Measurements from ENCODE around the gene AAMP.

The AAMP gene

GRCh38 chr2:218277921-218278320 lies 8.0 kb upstream of the AAMP start:
- TF ChIP-seq RAD21 (IDR thresholded peaks at IDR 0.05; ENCODE audit: low read depth) (no peak), CEBPB (IDR thresholded peaks at IDR 0.05) (no peak), CREB1 (IDR thresholded peaks at IDR 0.05; ENCODE audit: low read depth) (no peak), ZBTB7A (IDR thresholded peaks at IDR 0.05; ENCODE audit: low read depth) (no peak), MAX (IDR thresholded peaks at IDR 0.05) (no peak), EP300 (IDR thresholded peaks at IDR 0.05; ENCODE audit: borderline replicate concordance) (no peak), FOXM1 (IDR thresholded peaks at IDR 0.05; ENCODE audit: borderline replicate concordance, low read depth) (no peak), TCF12 (IDR thresholded peaks at IDR 0.05; ENCODE audit: low read depth) (no peak), NFIC (IDR thresholded peaks at IDR 0.05) (no peak), REST (IDR thresholded peaks at IDR 0.05; ENCODE audit: low read depth) (no peak), YY1 (IDR thresholded peaks at IDR 0.05; ENCODE audit: low read depth) (no peak), EGR1 (IDR thresholded peaks at IDR 0.05) (no peak), TAF1 (IDR thresholded peaks at IDR 0.05; ENCODE audit: low read depth) (no peak), TEAD4 (IDR thresholded peaks at IDR 0.05) (no peak)
- TF ChIP-seq, protein P1, sequence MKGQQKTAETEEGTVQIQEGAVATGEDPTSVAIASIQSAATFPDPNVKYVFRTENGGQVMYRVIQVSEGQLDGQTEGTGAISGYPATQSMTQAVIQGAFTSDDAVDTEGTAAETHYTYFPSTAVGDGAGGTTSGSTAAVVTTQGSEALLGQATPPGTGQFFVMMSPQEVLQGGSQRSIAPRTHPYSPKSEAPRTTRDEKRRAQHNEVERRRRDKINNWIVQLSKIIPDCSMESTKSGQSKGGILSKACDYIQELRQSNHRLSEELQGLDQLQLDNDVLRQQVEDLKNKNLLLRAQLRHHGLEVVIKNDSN (IDR thresholded peaks at IDR 0.05): no peak

- TF ChIP-seq RAD21 (IDR thresholded peaks at IDR 0.05; ENCODE audit: low read depth) (no peak), CEBPB (IDR thresholded peaks at IDR 0.05) (no peak), FOXM1 (IDR thresholded peaks at IDR 0.05; ENCODE audit: borderline replicate concordance, low read depth) (no peak), NFIC (IDR thresholded peaks at IDR 0.05) (no peak), EGR1 (IDR thresholded peaks at IDR 0.05) (no peak), TAF1 (IDR thresholded peaks at IDR 0.05; ENCODE audit: low read depth) (no peak), TCF12 (IDR thresholded peaks at IDR 0.05; ENCODE audit: low read depth) (no peak), EP300 (IDR thresholded peaks at IDR 0.05; ENCODE audit: borderline replicate concordance) (no peak), CREB1 (IDR thresholded peaks at IDR 0.05; ENCODE audit: low read depth) (no peak), YY1 (IDR thresholded peaks at IDR 0.05; ENCODE audit: low read depth) (no peak), MAX (IDR thresholded peaks at IDR 0.05) (no peak), REST (IDR thresholded peaks at IDR 0.05; ENCODE audit: low read depth) (no peak), TEAD4 (IDR thresholded peaks at IDR 0.05) (no peak)
- TF ChIP-seq, protein P1 (IDR thresholded peaks at IDR 0.05): no peak
Measured at GRCh38 chr2:218276986-218277755, 7.2 kb upstream of the AAMP start.

- TF ChIP-seq REST (IDR thresholded peaks at IDR 0.05; ENCODE audit: low read depth) (no peak), CREB1 (IDR thresholded peaks at IDR 0.05; ENCODE audit: low read depth) (no peak), FOXM1 (IDR thresholded peaks at IDR 0.05; ENCODE audit: borderline replicate concordance, low read depth) (no peak), YY1 (IDR thresholded peaks at IDR 0.05; ENCODE audit: low read depth) (no peak)
- TF ChIP-seq, protein P1 (IDR thresholded peaks at IDR 0.05): no peak
Measured at GRCh38 chr2:218275371-218276072, 5.6 kb upstream of the AAMP start.
